Measurements from ENCODE around the gene SLC6A5.

Gene SLC6A5

GRCh38 chr11:20611445-20611844 is 12.0 kb downstream of the SLC6A5 start:
- no peak overlapping the region for H3K4me3 ChIP-seq (ENCODE audit: low read depth, low read length)
- no peak for DNase-seq (ENCODE audit: low read depth)
- TF ChIP-seq, protein P1, sequence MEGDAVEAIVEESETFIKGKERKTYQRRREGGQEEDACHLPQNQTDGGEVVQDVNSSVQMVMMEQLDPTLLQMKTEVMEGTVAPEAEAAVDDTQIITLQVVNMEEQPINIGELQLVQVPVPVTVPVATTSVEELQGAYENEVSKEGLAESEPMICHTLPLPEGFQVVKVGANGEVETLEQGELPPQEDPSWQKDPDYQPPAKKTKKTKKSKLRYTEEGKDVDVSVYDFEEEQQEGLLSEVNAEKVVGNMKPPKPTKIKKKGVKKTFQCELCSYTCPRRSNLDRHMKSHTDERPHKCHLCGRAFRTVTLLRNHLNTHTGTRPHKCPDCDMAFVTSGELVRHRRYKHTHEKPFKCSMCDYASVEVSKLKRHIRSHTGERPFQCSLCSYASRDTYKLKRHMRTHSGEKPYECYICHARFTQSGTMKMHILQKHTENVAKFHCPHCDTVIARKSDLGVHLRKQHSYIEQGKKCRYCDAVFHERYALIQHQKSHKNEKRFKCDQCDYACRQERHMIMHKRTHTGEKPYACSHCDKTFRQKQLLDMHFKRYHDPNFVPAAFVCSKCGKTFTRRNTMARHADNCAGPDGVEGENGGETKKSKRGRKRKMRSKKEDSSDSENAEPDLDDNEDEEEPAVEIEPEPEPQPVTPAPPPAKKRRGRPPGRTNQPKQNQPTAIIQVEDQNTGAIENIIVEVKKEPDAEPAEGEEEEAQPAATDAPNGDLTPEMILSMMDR (IDR thresholded peaks at IDR 0.05; ENCODE audit: control insufficient read depth, extremely low read depth, insufficient read depth) = no peak

GRCh38 chr11:20611892-20612291 is 12.5 kb downstream of the SLC6A5 start:
- no peak for DNase-seq (ENCODE audit: low read depth)
- H3K4me3 ChIP-seq (ENCODE audit: low read depth, low read length) = no peak overlapping the region
- TF ChIP-seq, protein P1 (IDR thresholded peaks at IDR 0.05; ENCODE audit: control insufficient read depth, extremely low read depth, insufficient read depth) = no peak

- TF ChIP-seq, protein P1 (IDR thresholded peaks at IDR 0.05; ENCODE audit: control insufficient read depth, extremely low read depth, insufficient read depth) = no peak
- no peak for DNase-seq (ENCODE audit: low read depth)
- H3K4me3 ChIP-seq (ENCODE audit: low read depth, low read length) = no peak overlapping the region
Measured at GRCh38 chr11:20612416-20612815, 13.0 kb downstream of the SLC6A5 start.

GRCh38 chr11:20616920-20617319 is 17.5 kb downstream of the SLC6A5 start:
- DNase-seq (ENCODE audit: low read depth) = no peak
- TF ChIP-seq, protein P1 (IDR thresholded peaks at IDR 0.05; ENCODE audit: control insufficient read depth, extremely low read depth, insufficient read depth) = no peak

DNA sequence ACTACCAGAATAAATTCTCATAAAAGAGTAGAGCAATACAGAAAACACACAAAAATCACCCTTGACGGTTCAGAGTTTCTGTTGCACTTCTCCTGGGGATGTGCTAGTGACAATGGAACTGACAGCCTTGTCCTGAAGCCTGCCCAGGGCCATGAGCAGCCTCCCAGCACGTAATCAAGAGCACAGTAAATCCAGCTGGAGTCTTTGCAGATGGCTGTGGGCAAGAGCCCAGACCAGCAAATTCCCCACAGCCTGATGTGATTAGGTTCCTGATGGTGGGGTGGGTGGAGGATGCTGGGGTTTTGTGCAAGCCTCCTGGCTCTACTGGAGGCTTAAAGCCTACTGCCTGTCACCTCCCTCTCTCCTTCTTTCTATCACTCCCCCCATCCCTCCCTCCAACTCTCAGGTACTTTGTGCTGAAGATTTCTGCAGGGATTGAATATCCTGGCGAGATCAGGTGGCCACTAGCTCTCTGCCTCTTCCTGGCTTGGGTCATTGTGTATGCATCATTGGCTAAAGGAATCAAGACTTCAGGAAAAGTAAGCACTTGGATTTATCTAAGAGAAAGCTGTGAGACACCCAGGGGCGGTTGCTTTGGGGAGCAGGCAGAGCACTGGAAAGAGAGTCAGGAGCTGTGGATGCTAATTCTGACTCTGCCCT is 18.1 kb downstream of the SLC6A5 start:
- H3K4me3 ChIP-seq (ENCODE audit: low read depth, low read length) = no peak overlapping the region
- no peak for DNase-seq (ENCODE audit: low read depth)
- TF ChIP-seq, protein P1 (IDR thresholded peaks at IDR 0.05; ENCODE audit: control insufficient read depth, extremely low read depth, insufficient read depth) = no peak

More at GRCh38 chr11:20616920-20617319, 17.5 kb downstream of the SLC6A5 start:
- H3K4me3 ChIP-seq (ENCODE audit: low read depth, low read length) = no peak overlapping the region

DNA sequence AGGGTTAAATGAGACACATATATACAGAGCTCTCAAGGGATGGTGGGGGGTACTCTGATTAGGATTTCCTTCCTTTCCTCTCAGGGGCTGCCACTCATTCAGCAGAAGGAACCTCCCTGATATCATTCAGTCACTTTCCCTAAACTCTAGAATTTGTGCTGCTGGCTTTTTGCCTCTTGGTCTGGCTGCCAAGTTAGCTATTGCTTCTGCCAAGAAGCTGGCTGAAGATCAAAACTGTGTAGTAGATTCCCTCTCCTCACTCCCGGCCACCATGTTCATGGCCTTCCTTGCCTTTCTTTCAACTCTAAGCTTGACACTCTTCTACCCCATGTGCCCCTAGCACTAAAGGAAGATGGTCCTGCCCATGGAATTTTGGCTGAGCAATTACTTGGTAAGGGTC is 18.7 kb downstream of the SLC6A5 start:
- no peak for DNase-seq (ENCODE audit: low read depth)
- TF ChIP-seq, protein P1 (IDR thresholded peaks at IDR 0.05; ENCODE audit: control insufficient read depth, extremely low read depth, insufficient read depth) = no peak

GRCh38 chr11:20620988-20621387 is 21.6 kb downstream of the SLC6A5 start:
- TF ChIP-seq, protein P1 (IDR thresholded peaks at IDR 0.05; ENCODE audit: control insufficient read depth, extremely low read depth, insufficient read depth) = no peak
- DNase-seq (ENCODE audit: low read depth) = no peak
- H3K4me3 ChIP-seq (ENCODE audit: low read depth, low read length) = no peak overlapping the region

More for the DNA sequence above, 18.7 kb downstream of the SLC6A5 start:
- H3K4me3 ChIP-seq (ENCODE audit: low read depth, low read length) = no peak overlapping the region

All from LNCaP clone FGC (cell line).